Measurements from ENCODE around the gene NR2E1.

DNA sequence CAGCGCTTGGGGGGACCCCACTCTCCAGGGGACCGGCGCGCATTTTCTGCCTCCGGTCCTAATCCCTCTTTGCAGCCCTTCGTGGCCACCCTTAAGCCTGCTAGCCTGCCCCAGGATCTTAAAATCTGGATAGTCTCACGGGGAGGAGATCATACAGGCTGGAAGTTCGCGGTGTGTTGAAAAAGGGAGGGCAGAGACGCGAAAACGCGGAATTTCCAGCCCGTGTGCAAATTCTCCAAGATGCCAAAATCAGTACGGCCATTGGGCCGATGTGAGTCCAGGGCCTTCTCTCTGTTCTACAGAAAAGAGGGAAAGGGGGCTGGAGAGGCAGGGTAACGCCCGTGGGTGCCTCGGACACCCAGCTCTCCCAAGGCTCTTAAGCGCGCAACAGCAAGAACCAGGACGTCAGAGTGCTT is 9.4 kb downstream of the NR2E1 start:
- TF ChIP-seq POLR2AphosphoS5 (IDR thresholded peaks at IDR 0.05; ENCODE audit: borderline replicate concordance, low read depth, low read length) (no peak), EZH2 (IDR thresholded peaks at IDR 0.05) (no peak)

All from SK-N-MC (cell line).